ENCODE measurements around the gene TMEM121B. TPM values are rescaled to one million over a fixed set of nuclear protein-coding genes. Genes with fewer than 3 reads are reported as not detected.
A peak's percentile ranks its signal among the peaks of the same experiment; 100 is the strongest.

Gene TMEM121B
- total and polyA plus RNA-seq, 2 donors from 2014 or later = 0.19 to 1.2 TPM

DNA sequence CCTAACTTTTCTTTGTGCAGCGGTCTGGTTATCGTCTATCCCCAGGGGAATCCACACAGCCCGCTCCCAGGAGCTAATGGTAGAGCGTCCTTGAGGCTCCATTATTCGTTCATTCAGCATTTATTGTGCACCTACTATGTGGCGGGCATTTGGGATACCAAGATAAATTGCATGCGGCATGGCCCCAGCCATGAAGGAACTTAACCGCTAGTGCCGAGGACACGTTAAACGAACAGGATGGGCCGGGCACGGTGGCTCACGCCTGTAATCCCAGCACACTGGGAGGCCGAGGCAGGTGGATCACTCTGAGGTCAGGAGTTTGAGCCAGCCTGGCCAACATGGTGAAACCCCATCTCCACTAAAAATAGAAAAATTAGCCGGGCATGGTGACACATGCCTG is 11.2 kb downstream of the TMEM121B start:
- no peak for FAIRE-seq
- peaks cover 0 to 15% (median 5%) of the 10 kb centered on the region in 3 donors for H3K36me3 ChIP-seq (ENCODE audit: control insufficient read depth in 2 of 3, insufficient read depth in 3 of 3, low read length in 3 of 3)
- intact Hi-C loops (cut with DNase I) = no loop called here

DNA sequence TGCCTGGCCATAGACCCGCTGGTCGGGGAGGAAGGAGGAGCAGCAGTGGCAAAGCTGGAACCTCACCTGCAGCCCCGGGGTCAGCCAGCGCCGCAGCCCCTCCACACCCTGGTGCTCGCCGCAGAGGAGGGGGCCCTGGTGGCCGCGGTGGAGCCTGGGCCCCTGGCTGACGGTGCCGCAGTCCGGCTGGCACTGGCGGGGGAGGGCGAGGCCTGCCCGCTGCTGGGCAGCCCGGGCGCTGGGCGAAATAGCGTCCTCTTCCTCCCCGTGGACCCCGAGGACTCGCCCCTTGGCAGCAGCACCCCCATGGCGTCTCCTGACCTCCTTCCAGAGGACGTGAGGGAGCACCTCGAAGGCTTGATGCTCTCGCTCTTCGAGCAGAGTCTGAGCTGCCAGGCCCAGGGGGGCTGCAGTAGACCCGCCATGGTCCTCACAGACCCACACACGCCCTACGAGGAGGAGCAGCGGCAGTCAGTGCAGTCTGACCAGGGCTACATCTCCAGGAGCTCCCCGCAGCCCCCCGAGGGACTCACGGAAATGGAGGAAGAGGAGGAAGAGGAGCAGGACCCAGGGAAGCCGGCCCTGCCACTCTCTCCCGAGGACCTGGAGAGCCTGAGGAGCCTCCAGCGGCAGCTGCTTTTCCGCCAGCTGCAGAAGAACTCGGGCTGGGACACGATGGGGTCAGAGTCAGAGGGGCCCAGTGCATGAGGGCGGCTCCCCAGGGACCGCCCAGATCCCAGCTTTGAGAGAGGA is 11.9 kb downstream of the TMEM121B start:
- no peak for TF ChIP-seq CTCF (IDR thresholded peaks at IDR 0.05; ENCODE audit: borderline replicate concordance, extremely low read depth, insufficient read depth)
- no peaks in the 10 kb centered on the region for H3K4me1 ChIP-seq (ENCODE audit: control insufficient read depth in 2 of 3, insufficient read depth in 2 of 3, low read depth in 1 of 3, low read length in 3 of 3)
- FAIRE-seq = no peak
- intact Hi-C loops (cut with DNase I) = no loop called here
- H3K9me3 ChIP-seq (ENCODE audit: control insufficient read depth in 2 of 3, insufficient read depth in 1 of 3, low read length in 3 of 3) = no peaks in the 10 kb centered on the region
- H3K27ac ChIP-seq (ENCODE audit: low read depth in 2 of 2, low read length in 2 of 2) = no peak overlapping the region
- H3K9ac ChIP-seq (ENCODE audit: low read length in 3 of 3) = no peak overlapping the region
- peaks cover 0 to 18% (median 5%) of the 10 kb centered on the region in 3 donors for H3K36me3 ChIP-seq (ENCODE audit: control insufficient read depth in 2 of 3, insufficient read depth in 3 of 3, low read length in 3 of 3)
- no peak for DNase-seq
- H3K4me3 ChIP-seq (ENCODE audit: low read length in 3 of 3) = no peak overlapping the region
- H3K27me3 ChIP-seq (ENCODE audit: control insufficient read depth, insufficient read depth, low read length) = no peaks in the 10 kb centered on the region

More for the DNA sequence above, 11.2 kb downstream of the TMEM121B start:
- no peak overlapping the region for H3K9ac ChIP-seq (ENCODE audit: low read length in 3 of 3)
- H3K27me3 ChIP-seq (ENCODE audit: control insufficient read depth, insufficient read depth, low read length) = no peaks in the 10 kb centered on the region
- no peak overlapping the region for H3K27ac ChIP-seq (ENCODE audit: low read depth in 2 of 2, low read length in 2 of 2)
- no peaks in the 10 kb centered on the region for H3K9me3 ChIP-seq (ENCODE audit: control insufficient read depth in 2 of 3, insufficient read depth in 1 of 3, low read length in 3 of 3)
- no peak for TF ChIP-seq CTCF (IDR thresholded peaks at IDR 0.05; ENCODE audit: borderline replicate concordance, extremely low read depth, insufficient read depth)
- no peaks in the 10 kb centered on the region for H3K4me1 ChIP-seq (ENCODE audit: control insufficient read depth in 2 of 3, insufficient read depth in 2 of 3, low read depth in 1 of 3, low read length in 3 of 3)
- DNase-seq = no peak
- H3K4me3 ChIP-seq (ENCODE audit: low read length in 3 of 3) = no peak overlapping the region

- FAIRE-seq (no peak), DNase-seq (peak in 1 of 5 donors; percentile 75)
- Histone ChIP-seq H3K4me3 (ENCODE audit: low read length in 3 of 3) (no peak overlapping the region), H3K27ac (ENCODE audit: low read depth in 2 of 2, low read length in 2 of 2) (no peak overlapping the region), H3K9me3 (ENCODE audit: control insufficient read depth in 2 of 3, insufficient read depth in 1 of 3, low read length in 3 of 3) (no peaks in the 10 kb centered on the region), H3K27me3 (ENCODE audit: control insufficient read depth, insufficient read depth, low read length) (no peaks in the 10 kb centered on the region), H3K9ac (ENCODE audit: low read length in 3 of 3) (no peak overlapping the region), H3K36me3 (ENCODE audit: control insufficient read depth in 2 of 3, insufficient read depth in 3 of 3, low read length in 3 of 3) (peaks cover 0 to 18% (median 6%) of the 10 kb centered on the region in 3 donors), H3K4me1 (ENCODE audit: control insufficient read depth in 2 of 3, insufficient read depth in 2 of 3, low read depth in 1 of 3, low read length in 3 of 3) (no peaks in the 10 kb centered on the region)
- TF ChIP-seq CTCF (IDR thresholded peaks at IDR 0.05; ENCODE audit: borderline replicate concordance, extremely low read depth, insufficient read depth) = no peak
- intact Hi-C loops (cut with DNase I) = no loop called here
These were observed 12.7 kb downstream of the TMEM121B start for GRCh38 chr22:17108256-17109112.

Measured in kidney (tissue), 14 donors.